ENCODE measurements around the gene UQCRQ. TPM values are rescaled to one million over a fixed set of nuclear protein-coding genes. Genes with fewer than 3 reads are reported as not detected.

UQCRQ gene
- total RNA-seq (2022; extraction: Qiagen RNA extraction): 340 to 546 TPM (median 496 TPM) in 5 replicates

DNA sequence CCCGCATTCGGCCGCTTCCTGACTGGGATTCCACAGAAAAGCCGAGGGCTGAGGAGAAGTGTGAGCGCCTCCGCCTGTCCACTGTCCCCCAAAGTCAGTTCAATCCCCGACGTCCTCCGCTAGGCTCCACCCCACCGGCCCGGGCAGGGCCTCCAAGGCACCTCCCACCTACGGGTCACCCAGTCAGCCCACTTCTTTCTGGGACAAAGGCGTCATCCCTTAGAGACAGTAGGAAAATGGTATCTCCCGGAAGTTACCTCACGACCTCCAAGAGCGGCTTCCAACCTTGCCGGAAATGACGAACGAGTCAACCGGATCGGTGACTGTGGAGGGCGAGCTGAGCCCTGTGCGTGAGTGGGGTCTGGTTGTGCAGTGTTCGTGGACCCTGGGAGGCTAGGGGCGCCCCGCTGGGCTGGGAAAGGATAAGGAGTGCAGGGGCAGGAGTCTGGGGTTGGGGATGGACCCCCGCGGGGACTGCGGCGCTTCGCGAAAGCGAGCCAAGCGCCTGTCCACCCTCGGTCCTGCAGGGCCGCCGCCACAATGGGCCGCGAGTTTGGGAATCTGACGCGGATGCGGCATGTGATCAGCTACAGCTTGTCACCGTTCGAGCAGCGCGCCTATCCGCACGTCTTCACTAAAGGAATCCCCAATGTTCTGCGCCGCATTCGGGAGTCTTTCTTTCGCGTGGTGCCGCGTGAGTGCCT lies at the start of gene UQCRQ, which contains the start of gene GDF9:
Gene UQCRQ, plus strand, starts transcription at position 301 of the 704 bp plus-strand sequence. Its CDS starts 240 bp downstream, at position 541.
Gene GDF9, minus strand, starts transcription at position 128 of the 704 bp plus-strand sequence. CDS start 1,936 bp downstream, outside the sequence.

DNA sequence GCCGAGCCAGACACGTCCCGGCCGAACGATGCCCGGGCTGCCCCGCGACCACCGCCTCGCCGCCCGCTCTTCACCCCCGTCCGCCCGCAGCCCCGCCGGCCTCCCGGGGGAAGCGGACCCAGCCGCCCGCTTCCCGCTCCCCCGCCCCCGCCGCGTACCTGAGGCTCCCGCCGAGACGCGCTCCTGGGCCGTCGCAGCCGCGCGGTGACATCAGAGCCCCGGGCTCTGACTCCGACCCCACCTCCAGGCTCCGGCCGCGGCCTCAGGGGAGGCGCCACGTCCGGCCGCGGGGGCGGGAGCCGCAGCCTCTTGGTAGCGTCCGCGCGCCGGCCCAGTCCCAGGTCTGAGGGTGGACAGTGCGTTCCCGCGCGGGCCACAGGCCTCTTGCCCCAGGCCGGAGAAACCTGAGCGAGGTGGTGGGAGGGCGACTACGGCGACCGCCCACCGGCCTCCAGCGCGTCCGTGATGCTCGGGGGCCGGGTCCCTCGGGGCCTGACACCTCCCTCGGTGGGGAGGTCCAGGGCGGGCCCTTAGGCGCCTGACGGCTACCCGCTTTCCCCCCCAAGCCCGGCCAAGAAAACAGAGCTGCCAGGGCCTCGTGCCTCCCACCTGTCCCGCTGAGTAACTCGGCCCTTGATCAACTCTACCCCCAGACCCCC lies 35.9 kb upstream of the UQCRQ start, which contains the start of gene SHROOM1:
Gene SHROOM1, minus strand, starts transcription at position 212 of the 659 bp plus-strand sequence. CDS start 4,507 bp downstream, outside the sequence.

DNA sequence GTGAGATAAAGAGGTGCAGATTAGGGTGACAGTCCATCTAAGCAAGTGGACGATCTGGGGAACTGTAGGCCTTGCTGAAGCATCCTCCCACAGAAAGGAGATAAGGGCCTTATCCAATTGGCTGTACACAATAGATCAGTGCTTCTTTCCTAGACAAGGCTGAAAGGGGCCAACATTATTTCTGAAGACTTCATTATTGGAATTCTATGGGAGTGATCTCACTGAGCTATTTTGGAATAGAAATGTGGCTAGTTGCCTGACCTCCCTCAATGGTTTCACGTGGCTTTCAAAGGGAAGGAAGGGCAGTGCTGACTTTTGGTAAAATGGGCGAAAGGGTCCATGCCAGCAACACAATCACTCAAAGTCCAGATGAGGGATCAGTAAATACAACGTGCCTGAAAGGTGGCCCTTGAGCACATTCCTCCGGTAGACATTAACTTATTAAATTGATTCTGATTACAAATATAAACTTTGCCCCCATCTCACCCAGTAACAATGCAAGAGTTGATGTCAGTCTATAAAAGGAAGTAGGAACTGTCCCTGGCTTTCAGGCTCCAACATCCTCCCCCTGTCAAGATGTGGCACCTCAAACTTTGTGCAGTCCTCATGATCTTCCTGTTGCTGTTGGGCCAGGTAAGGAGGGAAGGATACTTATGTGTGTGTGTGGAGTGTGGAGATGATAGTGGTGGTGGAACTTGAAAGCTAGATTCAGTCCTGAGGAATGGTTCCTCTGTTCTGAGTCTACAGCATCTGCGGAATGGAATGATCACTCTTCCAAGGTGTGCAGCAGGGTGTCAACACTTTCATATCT lies 6.9 kb downstream of the UQCRQ start, which contains the start of gene LEAP2:
Gene LEAP2, plus strand, starts transcription at position 550 of the 811 bp plus-strand sequence. Its CDS starts 27 bp downstream, at position 577.

Other genes with a start within 250 kb of the UQCRQ start
- 0.08 to 0.10 TPM in 2 of 5 replicates, not detected in the others for gene IL13, start 208.5 kb upstream of the UQCRQ start, total RNA-seq (2022; extraction: Qiagen RNA extraction)
- gene IL4, start 192.7 kb upstream of the UQCRQ start, total RNA-seq (2022; extraction: Qiagen RNA extraction): not detected in 5 replicates
- gene KIF3A, start 129.1 kb upstream of the UQCRQ start, total RNA-seq (2022; extraction: Qiagen RNA extraction): 5.9 to 10.5 TPM (median 8.2 TPM) in 5 replicates
- gene CCNI2, start 119.2 kb upstream of the UQCRQ start, total RNA-seq (2022; extraction: Qiagen RNA extraction): 0.07 to 0.26 TPM (median 0.10 TPM) in 4 of 5 replicates, not detected in the other
- gene SEPTIN8, start 89.4 kb upstream of the UQCRQ start, total RNA-seq (2022; extraction: Qiagen RNA extraction): 17.8 to 21.9 TPM (median 19.3 TPM) in 5 replicates
- gene SOWAHA, start 53.3 kb upstream of the UQCRQ start, total RNA-seq (2022; extraction: Qiagen RNA extraction): 0.08 to 0.16 TPM (median 0.10 TPM) in 5 replicates
- gene SHROOM1, start 36.0 kb upstream of the UQCRQ start, total RNA-seq (2022; extraction: Qiagen RNA extraction): 7.2 to 10.4 TPM (median 10.0 TPM) in 5 replicates
- 0.19 to 0.31 TPM (median 0.25 TPM) in 5 replicates for gene GDF9, start 173 bp upstream of the UQCRQ start, total RNA-seq (2022; extraction: Qiagen RNA extraction)
- gene LEAP2, start 7.0 kb downstream of the UQCRQ start, total RNA-seq (2022; extraction: Qiagen RNA extraction): 0.43 to 1.2 TPM (median 0.65 TPM) in 5 replicates
- 18.9 to 27.3 TPM (median 24.8 TPM) in 5 replicates for gene AFF4, start 97.0 kb downstream of the UQCRQ start, total RNA-seq (2022; extraction: Qiagen RNA extraction)
- 25.5 to 31.8 TPM (median 27.0 TPM) in 5 replicates for gene ZCCHC10, start 159.9 kb downstream of the UQCRQ start, total RNA-seq (2022; extraction: Qiagen RNA extraction)
- 139 to 165 TPM (median 164 TPM) in 5 replicates for gene HSPA4, start 185.4 kb downstream of the UQCRQ start, total RNA-seq (2022; extraction: Qiagen RNA extraction)

All from A549 treated with AZD2906 at 1 μM for 4 hours (cell line).